GM10847 (cell line): ENCODE measurements around the gene LILRB3.
"Not testable (repeated sequence)": the region's sequence is repeated elsewhere in the genome, so short reads cannot be mapped to it uniquely, and the experiment has no call there.

ENCODE experiments used
- POLR2A ChIP-seq: IDR thresholded peaks from 2 replicates; pipeline ENCODE4 v1.6.1; 2011; ENCODE audit not compliant: insufficient read length; ENCODE audit errors: extremely low read depth

LILRB3 gene

DNA sequence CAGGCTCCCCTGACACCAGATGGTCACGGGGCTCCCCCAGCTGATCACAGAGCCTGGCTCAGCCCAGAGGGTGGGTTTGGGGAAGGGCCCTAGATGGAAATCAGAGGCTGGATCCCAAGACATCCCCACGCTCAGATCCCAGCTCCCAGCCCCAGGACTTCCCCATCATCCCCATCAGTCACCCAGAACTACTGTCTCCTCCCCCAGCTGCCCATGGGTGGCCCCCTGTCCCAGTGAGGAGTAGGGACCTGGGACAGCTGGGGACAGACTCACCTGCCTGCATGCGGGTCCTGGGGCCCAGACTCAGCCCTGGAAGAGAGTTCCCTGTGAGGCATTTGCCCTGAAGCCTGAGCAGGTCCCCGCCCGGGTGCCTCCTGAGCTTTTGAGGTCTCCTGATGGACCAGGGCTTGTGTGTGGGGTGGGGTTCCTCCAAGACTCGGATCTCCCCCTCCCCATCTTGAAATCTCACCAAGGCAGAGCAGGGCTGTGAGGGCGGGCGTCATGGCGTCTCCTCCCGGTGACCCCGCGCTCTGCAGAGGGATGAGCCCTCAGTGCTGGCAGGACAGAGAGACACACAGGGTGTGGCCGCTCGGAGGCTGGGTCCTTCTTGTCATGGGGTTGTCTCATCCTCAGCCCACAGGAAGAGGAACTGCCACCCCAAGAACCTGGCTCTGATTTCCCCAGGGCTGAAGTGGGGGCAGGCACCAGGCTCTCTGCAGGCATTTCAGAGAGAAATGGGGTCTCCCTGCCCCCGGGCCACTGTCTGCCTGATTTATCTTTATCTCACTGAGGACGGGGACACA is at the start of gene LILRB3:
Gene LILRB3, minus strand, starts transcription at position 534 of the 803 bp plus-strand sequence. Its CDS starts 31 bp downstream, at position 503.
- TF ChIP-seq POLR2A, result not testable (repeated sequence)

DNA sequence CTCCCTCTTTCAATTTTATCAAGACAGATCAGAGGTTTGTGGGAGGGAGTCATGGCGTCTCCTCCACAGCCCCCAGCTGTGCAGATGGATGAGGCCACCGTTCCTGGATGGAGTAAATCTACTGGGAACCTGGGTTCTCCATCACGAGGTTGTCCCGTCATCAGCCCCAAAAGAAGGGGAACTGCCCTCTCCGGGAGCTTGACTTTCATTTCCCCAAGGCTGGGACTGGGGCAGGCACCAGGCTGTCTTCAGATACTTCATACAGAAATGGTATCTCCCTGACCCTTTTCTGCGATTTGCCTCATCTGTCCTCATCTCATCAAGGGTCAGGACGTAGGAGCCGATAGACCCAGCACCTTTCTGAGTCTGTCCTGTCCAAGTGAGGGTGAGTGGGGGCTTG is 48.3 kb upstream of the LILRB3 start:
- no peak for TF ChIP-seq POLR2A

DNA sequence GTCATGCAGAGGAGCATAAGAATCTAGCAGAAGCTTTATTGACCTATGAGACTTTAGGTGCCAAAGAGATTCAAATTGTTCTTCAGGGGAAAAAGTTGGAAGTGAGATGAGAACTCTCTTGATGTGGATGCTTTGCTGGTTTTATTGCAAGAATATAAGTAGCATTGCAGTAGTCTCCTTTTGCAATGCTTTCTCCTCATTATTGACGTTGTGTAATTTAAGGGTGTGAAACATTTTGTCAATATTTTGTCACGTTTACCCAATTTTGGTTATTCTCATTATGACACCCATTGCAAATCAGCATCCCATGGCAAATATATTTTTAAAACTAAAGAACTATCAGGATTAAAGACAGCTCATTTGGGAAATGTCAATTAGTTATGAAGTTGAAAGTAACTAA is 46.1 kb upstream of the LILRB3 start:
- TF ChIP-seq POLR2A, result no peak

DNA sequence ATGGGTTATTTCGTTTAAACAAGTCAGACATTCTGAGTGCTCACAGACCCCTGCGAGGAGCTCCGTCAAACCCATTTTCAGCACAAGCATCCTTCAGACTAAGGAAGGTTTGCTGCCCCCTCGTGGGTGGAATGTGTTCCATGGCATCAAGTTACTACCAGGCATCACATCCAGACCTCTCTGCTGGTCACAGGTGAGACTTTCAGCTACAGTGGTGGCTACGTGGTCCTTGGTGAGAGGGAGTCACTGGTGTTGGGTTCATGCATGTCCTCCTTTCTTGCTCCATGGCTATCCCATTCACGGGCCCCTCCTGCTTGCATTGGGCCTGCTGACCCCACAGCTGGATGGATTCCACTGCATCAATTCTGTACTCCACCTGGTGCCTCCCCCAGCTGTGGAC is 43.3 kb upstream of the LILRB3 start:
- TF ChIP-seq POLR2A, result no peak

DNA sequence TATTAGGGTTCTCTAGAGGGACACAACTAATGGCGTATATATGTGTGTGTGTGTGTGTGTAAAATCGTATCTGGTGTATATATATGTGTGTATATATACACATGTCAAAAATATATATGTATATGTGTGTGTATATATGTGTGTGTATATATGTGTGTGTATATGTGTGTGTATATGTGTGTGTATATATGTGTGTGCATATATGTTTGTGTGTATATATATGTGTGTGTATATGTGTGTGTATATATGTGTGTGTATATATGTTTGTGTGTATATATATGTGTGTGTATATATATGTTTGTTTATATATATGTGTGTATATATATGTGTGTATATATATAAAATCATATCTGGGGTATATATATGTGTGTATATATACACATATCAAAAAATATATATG is 39.7 kb upstream of the LILRB3 start:
- no peak for TF ChIP-seq POLR2A

DNA sequence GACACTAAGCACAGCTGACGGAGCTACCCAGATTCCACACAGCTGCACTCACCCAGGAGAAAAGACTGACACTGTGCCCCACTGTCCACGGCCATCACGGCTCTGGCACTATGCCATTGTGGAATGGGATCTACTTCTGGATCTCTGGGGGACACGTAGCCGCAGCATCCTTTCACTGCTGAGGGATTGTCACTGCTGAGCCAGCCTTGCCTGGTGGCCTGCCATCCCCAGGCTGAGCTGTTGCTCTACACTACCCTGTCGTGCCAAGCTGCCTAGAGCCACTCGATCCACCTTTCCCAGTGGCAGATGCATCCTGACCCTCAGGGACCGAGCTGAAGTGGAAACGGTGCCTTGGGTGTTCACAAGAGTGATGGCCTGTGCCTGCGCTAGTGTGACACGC is 39.3 kb upstream of the LILRB3 start:
- no peak for TF ChIP-seq POLR2A

DNA sequence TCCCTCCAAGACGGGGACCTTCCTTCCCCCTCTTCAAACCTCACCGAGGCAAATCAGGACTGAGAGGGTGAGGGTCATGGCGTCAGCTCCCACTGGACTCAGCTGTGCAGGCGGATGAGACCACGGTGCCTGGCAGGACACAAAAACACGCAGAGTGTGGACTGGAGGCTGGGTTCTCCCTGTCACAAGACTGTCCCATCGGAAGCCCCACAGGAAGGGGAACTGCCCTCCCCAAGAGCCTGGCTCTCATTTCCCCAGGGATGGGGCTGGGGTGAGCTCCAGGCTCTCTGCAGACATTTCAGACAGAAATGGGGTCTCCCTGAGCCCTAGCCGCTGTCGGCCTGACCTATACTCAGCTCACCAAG is 34.3 kb upstream of the LILRB3 start, which contains the start of gene LILRB5:
Gene LILRB5, minus strand, starts transcription at position 158 of the 365 bp plus-strand sequence. Its CDS starts 80 bp downstream, at position 78.
- no peak for TF ChIP-seq POLR2A

DNA sequence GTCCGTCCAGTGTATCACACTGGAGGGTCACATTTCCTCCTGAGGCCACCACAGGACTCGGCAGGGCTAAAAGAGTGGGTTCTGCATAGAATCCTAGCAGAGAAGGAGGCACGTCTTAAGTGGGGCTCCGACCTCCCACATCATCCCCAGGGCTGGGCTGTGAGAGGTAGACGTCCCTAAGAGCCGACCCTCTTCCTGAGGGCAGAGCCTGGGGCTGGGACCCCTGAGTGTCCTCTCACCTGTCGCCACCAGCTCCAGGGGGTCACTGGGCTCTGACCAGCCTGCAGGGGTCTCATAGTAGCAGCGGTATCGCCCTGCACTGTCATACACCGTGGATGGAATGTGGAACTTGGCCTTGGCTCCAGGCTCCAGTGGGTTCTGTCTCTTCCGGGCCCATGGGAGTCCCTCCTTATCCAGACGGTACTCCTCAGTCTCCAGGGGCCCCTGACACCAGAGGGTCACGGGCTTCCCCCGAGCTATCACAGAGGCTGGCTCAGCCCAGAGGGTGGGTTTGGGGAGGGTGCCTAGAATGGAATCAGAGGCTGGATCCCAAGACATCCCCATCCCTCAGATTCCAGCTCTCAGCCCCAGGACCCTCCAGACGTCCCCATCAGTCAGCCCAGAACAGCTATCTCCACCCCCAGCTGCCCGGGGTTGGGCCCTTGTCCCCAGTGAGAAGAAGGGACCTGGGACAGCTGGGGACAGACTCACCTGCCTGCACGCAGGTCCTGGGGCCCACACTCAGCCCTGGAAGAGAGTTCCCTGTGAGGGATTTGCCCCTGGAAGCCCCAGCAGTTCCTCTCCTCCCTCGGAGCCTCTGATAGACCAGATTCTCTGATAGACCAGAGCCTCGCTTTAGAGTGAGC is 33.7 kb upstream of the LILRB3 start:
- no peak for TF ChIP-seq POLR2A

DNA sequence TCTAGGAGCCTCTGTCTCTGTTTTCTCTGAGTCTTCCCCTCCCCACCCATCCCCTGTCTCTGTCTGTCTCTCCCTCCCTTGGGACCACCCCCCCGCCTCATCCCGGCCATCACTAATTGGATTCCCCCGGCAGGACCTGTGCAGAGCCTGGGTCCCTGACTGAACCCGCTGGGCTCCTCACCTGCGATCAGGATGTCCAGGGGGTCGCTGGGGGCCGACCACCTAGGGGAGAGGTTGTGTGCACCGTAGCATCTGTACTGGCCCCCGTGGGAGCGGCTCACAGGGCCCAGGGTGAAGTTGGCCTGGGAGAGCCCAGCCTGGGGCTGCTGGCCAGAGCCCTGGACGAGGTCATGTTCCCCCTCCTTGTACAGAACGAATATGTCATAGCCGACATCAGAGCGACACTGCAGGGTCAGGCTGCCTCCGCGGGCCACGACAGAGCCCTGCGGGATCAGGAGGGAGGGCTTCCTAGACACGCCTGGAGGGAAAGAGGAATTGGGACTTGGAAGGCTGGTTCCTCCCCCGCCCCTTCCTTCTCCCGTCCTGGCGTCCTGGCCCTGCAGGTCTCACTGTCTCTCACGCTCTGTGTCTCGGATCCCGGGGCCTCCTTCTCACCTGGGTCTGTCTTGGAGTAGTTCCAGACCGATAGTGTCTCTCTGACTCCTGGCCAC is 32.4 kb upstream of the LILRB3 start:
- no peak for TF ChIP-seq POLR2A

DNA sequence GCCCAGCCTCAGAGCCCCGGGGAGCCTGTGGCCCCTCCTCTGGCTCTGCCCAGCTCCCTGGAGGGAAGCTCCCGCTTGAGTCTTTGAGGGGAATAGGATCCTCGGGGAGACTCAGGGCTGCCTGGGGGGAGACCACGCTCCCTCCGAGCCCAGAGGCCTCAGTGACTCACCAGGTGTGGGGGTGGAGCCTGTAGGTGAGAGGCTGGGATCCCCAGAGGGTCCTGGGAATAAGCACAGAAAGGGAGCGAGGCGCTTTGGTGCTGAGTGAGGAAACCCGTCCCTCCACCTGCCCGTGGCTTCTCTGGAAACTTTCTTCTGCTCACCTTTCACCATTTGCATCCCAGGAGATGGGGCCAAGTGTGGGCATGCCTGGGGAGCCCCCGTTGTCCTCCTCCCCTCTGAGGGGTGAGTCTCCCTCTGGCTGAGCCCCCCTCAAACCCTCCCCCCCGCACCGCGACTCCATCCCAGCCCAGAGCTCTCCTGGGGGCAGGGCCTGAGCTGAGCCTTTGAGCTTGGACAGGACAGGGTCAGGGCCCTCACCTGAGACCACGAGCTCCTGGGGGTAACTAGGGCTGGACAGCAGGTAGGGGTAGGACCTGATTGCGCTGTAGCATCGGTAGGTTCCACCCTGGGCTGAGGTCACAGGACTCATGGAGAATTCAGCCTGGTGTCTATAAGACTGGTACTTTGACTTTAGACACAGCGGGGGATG is 31.5 kb upstream of the LILRB3 start:
- no peak for TF ChIP-seq POLR2A

DNA sequence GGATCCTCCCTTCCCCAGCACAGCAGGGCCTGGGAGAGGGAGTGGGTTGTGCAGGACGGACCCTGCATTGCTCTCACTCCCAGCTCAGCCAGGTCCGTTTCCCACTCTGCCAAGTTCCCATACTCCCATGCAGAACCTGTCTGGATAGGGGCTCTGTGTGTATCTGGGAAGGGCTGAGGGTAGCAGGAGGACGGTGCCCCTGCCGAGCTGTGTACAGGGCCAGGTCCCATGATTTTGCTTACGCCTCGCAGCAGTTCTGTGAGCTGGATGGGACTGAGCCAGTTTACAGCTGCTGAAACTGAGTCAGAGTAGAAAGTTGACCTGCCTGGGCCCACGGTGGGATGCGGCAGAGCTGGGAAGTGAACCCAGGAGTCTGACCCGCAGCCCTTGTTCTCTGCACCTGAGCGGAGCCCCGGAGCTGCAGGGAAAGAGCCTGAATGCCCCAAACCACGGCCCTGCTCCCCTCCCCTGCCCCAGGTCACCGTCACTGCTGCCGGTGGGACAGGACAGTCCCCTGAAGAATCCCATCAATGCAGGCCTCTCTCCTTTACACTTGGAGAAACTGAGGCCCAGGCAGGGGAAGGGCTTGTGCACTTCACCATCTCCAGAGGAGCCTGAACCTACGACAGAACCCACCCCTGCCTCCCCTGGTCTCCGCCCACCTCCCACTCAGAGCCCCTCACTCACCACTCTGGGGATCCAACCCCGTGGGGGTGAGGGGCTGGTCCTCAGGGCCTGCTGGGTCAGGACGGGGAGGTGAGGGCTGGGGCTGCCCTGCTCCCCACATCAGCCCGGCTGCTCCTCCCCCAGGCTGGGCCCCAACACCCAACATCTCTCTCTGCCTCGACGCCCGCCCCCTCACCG is 30.8 kb upstream of the LILRB3 start:
- TF ChIP-seq POLR2A, result no peak

DNA sequence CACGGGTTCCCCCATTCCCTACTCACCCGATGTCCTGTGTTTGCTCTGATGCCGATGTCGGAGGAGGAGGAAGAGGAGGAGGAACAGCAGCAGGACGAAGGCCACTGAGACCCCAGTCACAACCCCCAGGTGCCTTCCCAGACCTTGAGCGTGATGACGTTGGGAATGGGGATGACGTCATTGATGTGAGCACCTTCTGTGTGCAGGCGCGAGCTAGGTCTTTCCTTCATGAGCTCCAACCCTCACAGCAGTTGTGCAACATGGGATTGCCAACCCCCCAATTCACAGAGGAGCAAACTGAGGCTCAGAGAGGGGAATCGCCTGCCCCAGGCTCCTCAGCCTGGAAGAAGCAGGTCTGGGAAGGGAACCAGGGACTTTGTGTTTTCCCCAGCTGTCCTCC is 30.0 kb upstream of the LILRB3 start:
- TF ChIP-seq POLR2A, result no peak

DNA sequence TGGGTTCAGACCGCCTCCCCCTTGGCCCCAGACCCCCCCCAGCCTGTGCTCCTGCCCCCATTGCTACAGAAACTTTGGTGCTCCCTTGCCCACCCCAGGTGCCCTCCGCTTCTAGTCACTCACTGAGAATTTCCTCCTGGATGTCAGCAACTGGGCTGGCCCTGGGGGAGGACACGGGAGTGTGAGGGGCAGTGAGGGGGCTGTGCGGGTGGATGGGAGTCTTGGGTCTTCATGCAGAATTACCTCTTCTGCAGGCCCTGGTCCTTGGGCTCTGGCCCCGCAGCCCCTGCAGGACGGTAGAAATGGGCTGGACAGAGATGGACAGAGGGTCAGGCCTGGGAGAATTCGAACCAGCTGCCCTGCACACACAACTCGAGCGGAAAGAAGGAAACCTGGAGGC is 29.4 kb upstream of the LILRB3 start:
- no peak for TF ChIP-seq POLR2A

DNA sequence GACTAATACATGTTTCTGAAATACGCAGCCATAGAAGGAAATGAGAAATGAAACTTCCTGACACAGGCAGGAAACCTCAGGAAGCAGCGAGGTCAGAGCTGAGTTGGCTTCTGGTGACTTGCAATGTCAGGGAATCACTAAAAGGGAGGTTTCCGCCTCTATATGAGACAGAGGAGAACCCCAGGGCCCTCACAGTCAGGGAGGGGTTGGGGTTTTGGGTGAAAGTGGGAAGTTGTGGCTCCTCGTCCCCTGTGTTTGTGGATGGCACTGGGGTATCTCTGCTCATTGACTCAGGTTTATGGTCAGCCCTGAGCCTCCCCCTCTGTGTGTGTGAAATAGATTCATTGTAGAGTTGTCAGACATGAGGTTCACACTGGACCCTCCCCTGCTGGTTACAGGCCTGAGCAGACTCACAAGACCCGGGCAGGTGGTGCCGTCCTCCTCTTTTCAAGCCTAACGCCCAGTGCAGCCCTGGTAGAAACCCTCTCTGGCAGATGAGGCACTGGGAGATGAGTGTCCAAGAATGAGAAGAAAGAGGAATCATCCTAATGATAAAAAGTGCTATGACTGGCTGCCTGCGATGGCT is 25.3 kb upstream of the LILRB3 start:
- no peak for TF ChIP-seq POLR2A
